HG02610 (cell line): ENCODE measurements around the gene TBL1XR1.

ENCODE experiments used
- ATAC-seq: cut with Tn5 transposase; IDR thresholded peaks from one replicate; pipeline ENCODE4 v1.9.1; 2021; ENCODE audit warnings: mild to moderate bottlenecking, moderate library complexity; ENCODE audit not compliant: unreplicated experiment

TBL1XR1 gene

DNA sequence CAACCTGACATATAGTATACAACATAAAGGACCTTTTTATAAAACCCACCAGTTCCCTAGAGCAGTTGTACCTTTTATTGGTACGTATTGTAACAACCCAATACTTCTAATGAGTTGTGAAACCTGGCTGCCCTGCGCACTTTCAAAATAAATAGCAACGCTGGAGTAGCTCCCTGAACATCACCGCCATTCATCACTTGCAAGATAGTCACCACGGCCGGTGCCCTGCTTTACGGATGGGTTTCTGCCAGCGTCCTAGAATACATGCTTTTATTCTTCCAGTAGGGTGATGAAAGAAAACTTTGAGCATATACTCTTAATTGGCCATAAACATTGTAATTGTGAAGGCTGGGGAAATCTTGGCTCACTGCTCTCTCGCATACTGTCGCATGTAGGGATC is 220.7 kb downstream of the TBL1XR1 start:
- no peak for ATAC-seq

DNA sequence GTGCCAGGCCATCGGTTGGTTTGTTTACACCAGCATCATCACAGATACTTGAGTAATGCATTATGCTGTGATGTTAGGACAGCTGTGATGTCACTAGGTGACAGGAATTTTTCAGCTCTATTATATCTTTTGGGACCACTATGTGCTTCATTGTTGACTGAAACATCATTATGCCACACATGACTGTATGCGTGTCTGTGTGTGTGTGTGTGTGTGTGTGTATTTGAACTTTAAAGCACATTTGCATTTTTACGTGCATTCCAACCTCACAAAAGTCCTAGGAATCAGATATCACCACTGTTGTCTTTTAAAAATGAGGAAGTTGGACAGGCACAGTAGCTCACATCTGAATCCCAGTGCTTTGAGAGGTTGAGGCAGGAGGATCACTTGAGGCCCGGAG is 223.0 kb downstream of the TBL1XR1 start:
- no peak for ATAC-seq

DNA sequence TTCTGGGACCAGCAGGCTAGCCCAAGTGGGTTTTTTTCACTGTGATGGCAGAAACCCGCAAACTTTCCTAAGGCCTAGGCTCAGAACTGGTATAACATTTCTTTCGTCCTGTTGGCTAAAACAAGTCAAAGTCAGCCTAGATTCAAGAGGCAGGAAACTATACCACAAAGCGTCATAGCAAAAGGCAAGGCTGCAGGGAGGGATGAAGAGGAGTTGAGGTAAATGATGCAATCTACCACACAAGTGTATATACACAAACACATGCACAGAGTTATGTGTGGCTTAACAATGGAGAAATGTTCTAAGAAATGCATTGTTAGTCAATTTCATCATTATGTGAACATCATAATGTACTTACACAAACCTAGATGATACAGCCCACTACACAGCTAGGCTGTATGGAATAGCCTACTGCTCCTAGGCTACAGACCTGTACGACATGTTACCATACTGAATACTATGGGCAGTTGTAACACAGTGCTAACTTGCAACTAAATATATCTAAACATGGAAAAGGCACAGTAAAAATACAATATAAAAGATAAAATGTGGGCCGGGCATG is 225.6 kb downstream of the TBL1XR1 start:
- no peak for ATAC-seq

DNA sequence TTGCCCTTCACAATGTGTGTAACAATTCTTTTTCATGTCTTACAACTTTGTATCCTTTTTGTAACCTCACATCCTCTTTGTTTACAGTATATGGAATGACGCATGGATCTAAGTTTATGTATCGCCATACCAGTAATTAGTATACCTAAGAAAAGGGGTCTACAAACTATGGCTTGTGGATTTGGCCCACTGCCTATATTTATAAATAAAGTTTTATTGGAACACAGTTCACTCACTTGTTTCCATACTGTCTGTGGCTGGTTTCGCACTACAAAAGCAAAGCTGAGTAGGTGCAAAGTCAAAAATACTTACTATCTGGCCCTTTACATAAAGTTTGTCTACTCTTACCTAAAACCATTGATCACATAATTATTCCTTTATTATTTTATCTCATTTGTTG is 226.5 kb downstream of the TBL1XR1 start:
- ATAC-seq = no peak

DNA sequence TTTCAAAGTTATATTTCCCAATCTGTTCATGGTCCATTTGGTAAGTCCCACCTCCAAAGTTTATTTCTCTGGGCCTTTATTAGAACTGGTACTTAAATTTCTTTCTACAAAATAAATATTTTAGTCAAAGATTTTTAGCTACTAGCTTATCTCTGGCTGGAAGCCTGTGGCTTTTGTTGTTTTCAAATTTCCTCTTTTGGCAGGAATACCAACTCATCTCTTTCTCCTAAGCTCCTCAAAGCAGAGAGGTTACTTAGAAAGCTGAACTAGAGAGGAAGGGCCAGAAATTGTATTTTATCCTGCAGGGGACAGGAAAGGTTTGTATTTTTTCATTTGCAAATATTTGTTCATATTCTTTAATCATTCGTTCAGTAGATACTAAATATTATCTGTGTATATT is 227.8 kb downstream of the TBL1XR1 start:
- ATAC-seq = no peak
